Sigmoid colon (tissue), 7 donors: ENCODE results near the gene PHF23. TPM values are rescaled to one million over a fixed set of nuclear protein-coding genes. Genes with fewer than 3 reads are reported as not detected.

Experiments
- DNase-seq: peaks from one replicate; pipeline ENCODE4 v3.0.0-alpha.2; 2019
- H3K27ac ChIP-seq, 4 donors: fragments of 200-600 bp; sonication (generic); one replicate each; pipeline ENCODE4 v1.5.1; 2016 to 2019; ENCODE audit warnings: mild to moderate bottlenecking in 1 of 4
- H3K27me3 ChIP-seq, 3 donors: fragments of 200-600 bp; sonication (generic); one replicate each; pipeline ENCODE4 v1.5.1; 2019; ENCODE audit warnings: mild to moderate bottlenecking in 1 of 3
- H3K36me3 ChIP-seq, 4 donors: fragments of 200-600 bp; sonication (generic); one replicate each; pipeline ENCODE4 v1.5.1; 2016 to 2019
- H3K4me1 ChIP-seq, 4 donors: fragments of 200-600 bp; sonication (generic); one replicate each; pipeline ENCODE4 v1.5.1; 2017 to 2019
- H3K4me3 ChIP-seq, 4 donors: fragments of 200-600 bp; sonication (generic); one replicate each; pipeline ENCODE4 v1.5.1; 2017 to 2019; ENCODE audit warnings: mild to moderate bottlenecking in 2 of 4, moderate library complexity in 1 of 4
- H3K9me3 ChIP-seq, 4 donors: fragments of 200-600 bp in 3 of 4; sonication (generic) in 3 of 4; one replicate each; pipeline versions ENCODE4 v1.5.1 to v1.6.1; 2013 to 2019
- EP300 ChIP-seq, 4 donors: sonication (generic); formaldehyde crosslinking; IDR thresholded peaks; one replicate each; pipeline ENCODE4 v1.6.1; 2017; ENCODE audit warnings: antibody characterized with exemption in 4 of 4
- POLR2A ChIP-seq, 2 donors: fragments of 450-650 bp; IDR thresholded peaks; one replicate each; pipeline ENCODE4 v1.6.1; 2016; ENCODE audit warnings: antibody characterized with exemption in 2 of 2, mild to moderate bottlenecking in 2 of 2, moderate library complexity in 2 of 2
- POLR2AphosphoS5 ChIP-seq, 4 donors: sonication (generic); formaldehyde crosslinking; IDR thresholded peaks; one replicate each; pipeline ENCODE4 v1.6.1; 2017; ENCODE audit warnings: antibody characterized with exemption in 4 of 4
- WGBS, 2 donors: extraction: QIAGEN DNeasy Blood & Tissue Kit; methylation state at CpG; one replicate each; pipeline ENCODE4 v1.1.7; 2013; 5-methylcytosine and 5-hydroxymethylcytosine counted together
- intact Hi-C: fragments of 100-400 bp; cut with DNase I; formaldehyde crosslinking; loops from one replicate; pipeline ENCODE4 v1.15.1; 2023
- polyA plus RNA-seq, 3 donors: library from polyadenylated mRNA; stranded (reverse); fragments of 200-250 nt; gene quantifications; one replicate each; pipeline ENCODE4 v1.2.3, GENCODE V29; 2013
- total RNA-seq, 4 donors: library from RNA; depleted of rRNA; stranded (reverse); fragments of >200 nt; gene quantifications; one replicate each; pipeline ENCODE4 v1.1.0, GENCODE V29; 2016
- TF ChIP-seq, protein P1 (sequence below), 4 experiments: fragments of 450-650 bp in 3 of 4; fragments of 200-600 bp in 1 of 4; IDR thresholded peaks; one replicate each; pipeline ENCODE4 v1.5.1; 2016 to 2019; ENCODE audit warnings: antibody characterized with exemption in 4 of 4, mild to moderate bottlenecking in 3 of 4, moderate library complexity in 2 of 4
- donor health status: healthy with polysubstance abuse.
- donor health status: Bipolar disorder and iron deficiency.
- donor health status: healthy.

The PHF23 gene
- total and polyA plus RNA-seq, 7 donors: 23.1 to 45.6 (median 44.9) TPM

DNA sequence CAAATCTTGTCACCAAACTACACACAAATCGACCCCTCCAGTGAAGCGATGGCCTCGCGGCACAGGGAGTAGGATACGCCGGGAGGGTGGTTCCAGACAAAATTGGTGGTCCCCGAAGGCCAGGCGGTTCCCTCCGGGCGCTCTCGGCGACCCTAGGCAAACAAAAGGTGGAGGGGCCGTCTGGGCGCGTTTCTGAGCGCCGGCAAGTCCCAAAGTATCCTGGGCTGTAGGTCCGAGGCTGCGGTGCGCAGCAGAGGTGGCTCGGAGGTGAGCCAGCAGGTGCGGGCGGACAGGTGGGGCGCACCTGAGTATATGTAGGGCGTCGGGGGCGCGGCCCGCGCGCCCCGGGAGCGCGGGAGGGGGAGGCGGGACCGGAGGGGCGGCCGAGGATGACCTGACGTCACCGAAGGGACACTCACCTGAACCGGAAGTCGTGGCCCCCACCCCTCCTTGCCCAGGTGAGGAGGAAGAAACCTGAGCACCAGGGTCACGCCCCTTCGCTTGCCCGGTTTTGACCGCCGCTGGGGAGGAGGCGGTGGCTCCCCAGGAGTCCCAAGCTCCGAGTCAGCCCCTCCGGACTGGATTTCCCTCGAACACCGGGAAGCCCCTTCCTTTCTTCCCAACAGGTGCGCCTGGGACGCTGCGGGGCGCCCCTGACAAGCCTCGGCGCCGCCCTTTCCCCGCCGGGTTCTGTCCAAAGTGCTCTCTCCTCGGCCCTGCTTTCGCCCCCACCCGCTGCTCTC is 23.1 kb upstream of the PHF23 start, which contains the start of gene CLDN7:
CLDN7 (minus strand) TSS at position 287 of the 743 bp plus-strand sequence. CDS start 435 bp downstream, outside the sequence.
- Histone ChIP-seq H3K27me3 (peaks cover 28 to 61% (median 55%) of the 10 kb centered on the region in 3 donors), H3K27ac (peak within 1 kb of the TSS in 3 of 4 donors; percentile 18 to 45 (median 37)), H3K4me3 (peak within 1 kb of the TSS; percentile 14 to 50 (median 36)), H3K36me3 (peaks cover 5 to 26% (median 12%) of the 10 kb centered on the region in 4 donors), H3K4me1 (peaks cover 0 to 34% (median 25%) of the 10 kb centered on the region in 4 donors), H3K9me3 (no peaks in the 10 kb centered on the region)
- no peak for DNase-seq
- TF ChIP-seq POLR2AphosphoS5 (IDR thresholded peaks at IDR 0.05) (peak in 1 of 4 donors; percentile 69), POLR2A (IDR thresholded peaks at IDR 0.05) (peak in 1 of 2 donors; percentile 61), EP300 (IDR thresholded peaks at IDR 0.05) (no peak)
- TF ChIP-seq, protein P1, sequence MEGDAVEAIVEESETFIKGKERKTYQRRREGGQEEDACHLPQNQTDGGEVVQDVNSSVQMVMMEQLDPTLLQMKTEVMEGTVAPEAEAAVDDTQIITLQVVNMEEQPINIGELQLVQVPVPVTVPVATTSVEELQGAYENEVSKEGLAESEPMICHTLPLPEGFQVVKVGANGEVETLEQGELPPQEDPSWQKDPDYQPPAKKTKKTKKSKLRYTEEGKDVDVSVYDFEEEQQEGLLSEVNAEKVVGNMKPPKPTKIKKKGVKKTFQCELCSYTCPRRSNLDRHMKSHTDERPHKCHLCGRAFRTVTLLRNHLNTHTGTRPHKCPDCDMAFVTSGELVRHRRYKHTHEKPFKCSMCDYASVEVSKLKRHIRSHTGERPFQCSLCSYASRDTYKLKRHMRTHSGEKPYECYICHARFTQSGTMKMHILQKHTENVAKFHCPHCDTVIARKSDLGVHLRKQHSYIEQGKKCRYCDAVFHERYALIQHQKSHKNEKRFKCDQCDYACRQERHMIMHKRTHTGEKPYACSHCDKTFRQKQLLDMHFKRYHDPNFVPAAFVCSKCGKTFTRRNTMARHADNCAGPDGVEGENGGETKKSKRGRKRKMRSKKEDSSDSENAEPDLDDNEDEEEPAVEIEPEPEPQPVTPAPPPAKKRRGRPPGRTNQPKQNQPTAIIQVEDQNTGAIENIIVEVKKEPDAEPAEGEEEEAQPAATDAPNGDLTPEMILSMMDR (IDR thresholded peaks at IDR 0.05): no peak
- WGBS, 2 donors: 2 to 5% methylated on average over 64 of the region's 64 CpGs
- intact Hi-C loops: loop anchor here (5.0 kb wide), 2 partner anchors 40 to 80 kb away; no protein-coding TSS in a partner anchor

GRCh38 chr17:7261379-7262191 is 22.3 kb upstream of the PHF23 start:
- peak overlapping the region in 3 of 4 donors; percentile 15 to 45 (median 18) for H3K27ac ChIP-seq

GRCh38 chr17:7260651-7261378 is 21.6 kb upstream of the PHF23 start:
- 3 to 9% methylated on average over 54 of the region's 54 CpGs for WGBS, 2 donors
- Histone ChIP-seq H3K27me3 (peaks cover 28 to 55% (median 51%) of the 10 kb centered on the region in 3 donors), H3K36me3 (peaks cover 5 to 41% (median 19%) of the 10 kb centered on the region in 4 donors), H3K4me3 (peak overlapping the region; percentile 14 to 50 (median 36)), H3K9me3 (no peaks in the 10 kb centered on the region), H3K27ac (peak overlapping the region in 3 of 4 donors; percentile 15 to 45 (median 18)), H3K4me1 (peaks cover 0 to 34% (median 25%) of the 10 kb centered on the region in 4 donors)
- TF ChIP-seq POLR2AphosphoS5 (IDR thresholded peaks at IDR 0.05): peak in 1 of 4 donors; percentile 33
- TF ChIP-seq, protein P1 (IDR thresholded peaks at IDR 0.05): no peak
- TF ChIP-seq POLR2A (IDR thresholded peaks at IDR 0.05): no peak
- intact Hi-C loops: loop anchor here (5.0 kb wide), 2 partner anchors 41 to 81 kb away; no protein-coding TSS in a partner anchor
- no peak for DNase-seq

More at GRCh38 chr17:7261379-7262191, 22.3 kb upstream of the PHF23 start:
- Histone ChIP-seq H3K36me3 (peaks cover 5 to 33% (median 17%) of the 10 kb centered on the region in 4 donors), H3K4me3 (peak overlapping the region; percentile 14 to 50 (median 36)), H3K27me3 (peaks cover 28 to 59% (median 55%) of the 10 kb centered on the region in 3 donors), H3K9me3 (no peaks in the 10 kb centered on the region), H3K4me1 (peaks cover 0 to 34% (median 25%) of the 10 kb centered on the region in 4 donors)
- intact Hi-C loops: loop anchor here (5.0 kb wide), 2 partner anchors 41 to 81 kb away; no protein-coding TSS in a partner anchor
- DNase-seq: no peak
- TF ChIP-seq POLR2A (IDR thresholded peaks at IDR 0.05): no peak
- no peak for TF ChIP-seq EP300 (IDR thresholded peaks at IDR 0.05)
- TF ChIP-seq, protein P1 (IDR thresholded peaks at IDR 0.05): no peak
- no peak for TF ChIP-seq POLR2AphosphoS5 (IDR thresholded peaks at IDR 0.05)
- 3 to 4% methylated on average over 71 of the region's 71 CpGs for WGBS, 2 donors

DNA sequence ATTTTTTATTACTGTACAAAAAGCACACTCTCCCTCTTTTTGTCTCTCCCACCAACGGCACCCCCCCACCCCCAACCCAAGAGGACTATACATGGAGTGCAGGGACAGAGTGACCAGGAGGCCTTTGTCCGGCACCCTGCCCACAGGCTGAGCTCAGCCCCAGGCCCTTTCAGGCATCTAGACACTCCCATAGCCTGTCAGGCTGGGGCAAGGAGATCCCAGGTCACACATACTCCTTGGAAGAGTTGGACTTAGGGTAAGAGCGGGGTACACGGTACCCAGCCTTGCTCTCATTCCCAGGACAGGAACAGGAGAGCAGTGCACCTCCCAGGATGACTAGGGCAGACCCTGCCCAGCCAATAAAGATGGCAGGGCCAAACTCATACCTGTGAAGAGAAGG is 20.9 kb upstream of the PHF23 start:
- peaks cover 5 to 48% (median 25%) of the 10 kb centered on the region in 4 donors for H3K36me3 ChIP-seq
- peaks cover 28 to 51% (median 45%) of the 10 kb centered on the region in 3 donors for H3K27me3 ChIP-seq
- no peaks in the 10 kb centered on the region for H3K9me3 ChIP-seq
- H3K4me1 ChIP-seq: peaks cover 0 to 34% (median 25%) of the 10 kb centered on the region in 4 donors
- no peak for DNase-seq
- intact Hi-C loops: loop anchor here (5.0 kb wide), 2 partner anchors 42 to 82 kb away; no protein-coding TSS in a partner anchor
- H3K27ac ChIP-seq: no peak overlapping the region
- no peak for TF ChIP-seq POLR2AphosphoS5 (IDR thresholded peaks at IDR 0.05)
- no peak for TF ChIP-seq POLR2A (IDR thresholded peaks at IDR 0.05)
- TF ChIP-seq, protein P1 (IDR thresholded peaks at IDR 0.05): no peak
- TF ChIP-seq EP300 (IDR thresholded peaks at IDR 0.05): no peak
- WGBS, 2 donors: 20 to 68% methylated on average over 4 of the region's 4 CpGs
- H3K4me3 ChIP-seq: no peak overlapping the region
